Activated T-helper 1 cell treated with Interleukin-2 at 50 U/mL for 16 hours (primary cell): ENCODE results near the gene IFT27.

Experiments
- DNase-seq: peaks from one replicate; pipeline ENCODE4 v3.0.0-alpha.2; 2020; ENCODE audit warnings: low read depth

IFT27 gene

DNA sequence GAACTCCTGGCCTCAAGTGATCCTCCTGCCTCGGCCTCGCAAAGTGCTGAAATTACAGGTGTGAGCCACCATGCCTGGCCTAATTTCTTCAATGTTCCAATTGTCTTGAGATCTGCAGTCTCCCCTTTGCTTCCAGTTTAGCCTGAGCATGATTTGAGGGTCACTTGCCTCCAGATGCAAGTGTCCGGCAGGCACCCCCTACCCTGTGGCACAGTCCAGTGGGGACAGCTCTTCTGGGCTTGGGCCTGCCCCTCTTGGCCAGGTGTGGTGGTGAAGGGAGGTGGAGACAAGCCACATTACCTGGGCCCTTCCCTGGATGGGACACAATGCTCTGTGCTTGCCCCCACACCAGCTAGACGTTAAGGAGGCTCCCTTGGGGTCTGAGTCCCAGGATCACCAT is 51.1 kb downstream of the IFT27 start:
- DNase-seq = no peak

DNA sequence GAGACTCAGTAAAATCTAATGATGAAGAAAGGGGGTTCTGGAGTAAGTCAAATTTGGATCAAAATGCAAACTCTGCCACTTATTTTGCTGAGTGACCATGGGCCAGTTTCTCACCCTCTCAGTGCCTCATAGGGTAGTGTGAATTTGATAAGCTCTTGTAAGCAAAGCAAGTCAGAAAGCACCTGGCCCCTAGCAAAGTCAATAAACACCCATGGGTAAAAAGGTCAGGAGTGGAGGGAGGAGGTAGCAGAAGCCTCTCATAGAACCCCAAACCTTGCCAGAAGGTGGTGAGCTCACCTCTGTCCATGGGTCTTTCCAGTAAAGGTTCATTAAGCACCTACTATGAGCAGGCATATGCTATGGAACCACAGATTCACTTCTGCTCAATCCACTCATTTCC is 53.9 kb downstream of the IFT27 start:
- no peak for DNase-seq

DNA sequence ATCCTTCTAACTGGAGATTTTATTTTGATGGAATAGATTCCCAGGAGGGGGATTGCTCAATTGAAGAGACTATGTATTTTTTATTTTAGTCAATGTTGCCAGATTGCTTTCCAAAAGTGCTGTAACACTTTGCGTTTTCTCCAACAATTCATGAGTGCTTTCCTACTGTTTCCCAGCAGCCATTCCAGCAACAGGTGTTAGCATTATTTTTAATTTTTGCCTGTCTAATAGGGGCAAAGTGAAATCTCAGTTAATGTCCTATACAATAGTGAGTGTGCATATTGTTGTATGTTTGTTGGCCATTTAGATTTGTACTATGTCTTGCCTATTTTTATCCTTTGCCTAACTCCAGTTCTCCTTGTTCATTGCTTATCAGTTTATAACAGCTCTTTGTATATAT is 60.3 kb downstream of the IFT27 start:
- DNase-seq = no peak

DNA sequence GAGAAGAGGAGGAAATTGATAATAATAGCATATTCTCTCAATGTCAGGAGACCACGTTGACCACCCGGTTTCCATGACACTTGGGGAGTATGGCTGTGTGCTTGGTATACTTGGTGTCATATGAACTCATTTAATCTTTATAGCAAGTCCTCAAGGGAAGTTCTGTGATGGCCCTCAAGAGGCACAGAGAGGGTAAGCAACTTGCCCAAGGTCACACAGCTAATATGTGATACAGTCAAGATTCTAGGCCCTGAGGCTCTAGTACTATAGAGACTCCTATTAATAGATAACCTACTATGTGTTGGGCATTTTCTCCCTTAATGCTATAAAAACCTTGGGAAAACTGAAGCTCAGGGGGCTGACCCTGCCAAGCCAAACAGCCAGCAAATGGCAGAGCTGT is 61.8 kb downstream of the IFT27 start:
- DNase-seq = no peak

DNA sequence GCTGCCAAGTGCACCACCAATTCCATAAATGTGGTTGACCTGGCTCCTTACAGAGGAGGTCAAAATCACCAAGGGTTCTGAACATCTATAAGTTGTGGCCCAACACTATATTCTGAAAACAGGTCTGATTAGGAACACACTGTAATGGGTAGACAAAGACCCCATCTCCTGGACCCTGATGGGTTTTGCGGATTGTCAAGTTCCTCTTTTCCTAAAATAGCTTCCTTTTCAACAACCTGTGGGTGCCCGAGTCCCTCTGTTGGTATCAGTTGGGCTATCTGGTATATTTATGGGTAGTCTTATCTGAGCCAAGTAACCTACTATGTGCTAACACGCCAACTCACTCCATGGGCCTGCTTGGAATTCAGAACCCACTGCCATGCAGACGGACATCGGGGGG is 62.5 kb downstream of the IFT27 start:
- no peak for DNase-seq
